Chondrocyte (in vitro differentiated cells): ENCODE results near the gene PDK2. TPM values are rescaled to one million over a fixed set of nuclear protein-coding genes. Genes with fewer than 3 reads are reported as not detected.
A peak's percentile ranks its signal among the peaks of the same experiment; 100 is the strongest.

Source experiments
- DNase-seq: peaks from one replicate; pipeline ENCODE4 v3.0.0; 2021; ENCODE audit warnings: mixed read lengths, low spot score
- H3K27ac Mint-ChIP-seq: one replicate; pipeline ENCODE4 v1.8.0; 2021; ENCODE audit warnings: mild to moderate bottlenecking, moderate library complexity, mixed read lengths; ENCODE audit not compliant: unreplicated experiment
- H3K27me3 Mint-ChIP-seq: 2 replicates; pipeline ENCODE4 v1.8.0; 2021; ENCODE audit warnings: low read depth, mixed read lengths
- H3K36me3 Mint-ChIP-seq: 2 replicates; pipeline ENCODE4 v1.8.0; 2021; ENCODE audit warnings: low read depth, mixed read lengths
- H3K4me1 Mint-ChIP-seq: 2 replicates; pipeline ENCODE4 v1.8.0; 2021; ENCODE audit warnings: low read depth, mild to moderate bottlenecking, mixed read lengths
- H3K4me3 Mint-ChIP-seq: one replicate; pipeline ENCODE4 v1.8.0; 2021; ENCODE audit warnings: mild to moderate bottlenecking, moderate library complexity, mixed read lengths; ENCODE audit not compliant: unreplicated experiment
- H3K9me3 Mint-ChIP-seq: 2 replicates; pipeline ENCODE4 v1.8.0; 2021; ENCODE audit warnings: low read depth, mixed read lengths
- CTCF ChIP-seq: fragments of 200-600 bp; sonication (generic); IDR thresholded peaks from 2 replicates; pipeline ENCODE4 v1.5.0; 2021; ENCODE audit warnings: antibody characterized with exemption, mild to moderate bottlenecking, moderate library complexity
- total RNA-seq: library from RNA; stranded (reverse); gene quantifications from 3 replicates; pipeline ENCODE4 v1.2.1, GENCODE V29; 2021

The PDK2 gene
- total RNA-seq, 1 donor from 2014 or later: 31.1 TPM

- Mint-ChIP-seq H3K4me3 (no peak overlapping the region), H3K4me1 (peaks cover 6% of the 10 kb centered on the region), H3K27ac (no peak overlapping the region)
Observed at GRCh38 chr17:50088952-50089825, 6.0 kb upstream of the PDK2 start.

GRCh38 chr17:50090071-50090470 is 5.1 kb upstream of the PDK2 start:
- DNase-seq: peak; percentile 68
- no peaks in the 10 kb centered on the region for H3K9me3 Mint-ChIP-seq
- H3K27me3 Mint-ChIP-seq: no peaks in the 10 kb centered on the region
- peaks cover 24% of the 10 kb centered on the region for H3K36me3 Mint-ChIP-seq
- TF ChIP-seq CTCF: no peak
- H3K4me3 Mint-ChIP-seq: no peak overlapping the region
- H3K4me1 Mint-ChIP-seq: peaks cover 14% of the 10 kb centered on the region
- H3K27ac Mint-ChIP-seq: peak overlapping the region; percentile 22

More at GRCh38 chr17:50088952-50089825, 6.0 kb upstream of the PDK2 start:
- Mint-ChIP-seq H3K9me3 (no peaks in the 10 kb centered on the region), H3K36me3 (peaks cover 26% of the 10 kb centered on the region), H3K27me3 (no peaks in the 10 kb centered on the region)
- TF ChIP-seq CTCF: no peak
- no peak for DNase-seq

- DNase-seq: peak; percentile 53
- Mint-ChIP-seq H3K4me1 (peaks cover 26% of the 10 kb centered on the region), H3K36me3 (peaks cover 24% of the 10 kb centered on the region), H3K4me3 (no peak overlapping the region), H3K27ac (peak overlapping the region; percentile 59), H3K9me3 (no peaks in the 10 kb centered on the region), H3K27me3 (no peaks in the 10 kb centered on the region)
- no peak for TF ChIP-seq CTCF
Observed at GRCh38 chr17:50090971-50091917, 3.9 kb upstream of the PDK2 start.

- no peak for DNase-seq
- Mint-ChIP-seq H3K27me3 (no peaks in the 10 kb centered on the region), H3K4me1 (peaks cover 29% of the 10 kb centered on the region), H3K27ac (peak overlapping the region; percentile 59), H3K36me3 (peaks cover 22% of the 10 kb centered on the region), H3K4me3 (no peak overlapping the region), H3K9me3 (no peaks in the 10 kb centered on the region)
- TF ChIP-seq CTCF: no peak
Observed at GRCh38 chr17:50091918-50092285, 3.2 kb upstream of the PDK2 start.

GRCh38 chr17:50093246-50093645 is 1.9 kb upstream of the PDK2 start:
- peak overlapping the region; percentile 53 for H3K27ac Mint-ChIP-seq
- TF ChIP-seq CTCF: no peak
- peaks cover 22% of the 10 kb centered on the region for H3K36me3 Mint-ChIP-seq
- no peaks in the 10 kb centered on the region for H3K9me3 Mint-ChIP-seq
- H3K27me3 Mint-ChIP-seq: no peaks in the 10 kb centered on the region
- no peak overlapping the region for H3K4me3 Mint-ChIP-seq
- DNase-seq: no peak
- H3K4me1 Mint-ChIP-seq: peaks cover 29% of the 10 kb centered on the region
